NT2/D1 (cell line): ENCODE measurements around the gene AHNAK2.

Experiments used
- YY1 ChIP-seq: IDR thresholded peaks from 2 replicates; pipeline ENCODE4 v1.6.1; 2011; ENCODE audit not compliant: insufficient read length, insufficient read depth
- ZNF274 ChIP-seq: IDR thresholded peaks from 2 replicates; pipeline ENCODE4 v1.6.1; 2011; ENCODE audit warnings: mild to moderate bottlenecking, low read depth, low read length

- TF ChIP-seq YY1 = no peak
- no peak for TF ChIP-seq ZNF274
Observed at GRCh38 chr14:104977681-104978653, at the start of gene AHNAK2.
